Stimulated activated CD8-positive, alpha-beta memory T cell treated with anti-CD3 and anti-CD28 coated beads, Interleukin-12 subunit alpha, Interleukin-12 subunit beta, amount 100 ng/mL, for 4 hours (primary cell): ENCODE data around the gene CRABP1.

Experiments used
- DNase-seq: peaks from one replicate; pipeline ENCODE4 v3.0.0-alpha.2; 2020; ENCODE audit warnings: low read depth

Gene CRABP1

GRCh38 chr15:78347586-78348543 is 7.7 kb downstream of the CRABP1 start:
- no peak for DNase-seq

- no peak for DNase-seq
Measured at GRCh38 chr15:78350058-78350457, 9.9 kb downstream of the CRABP1 start.

GRCh38 chr15:78351539-78351938 is 11.4 kb downstream of the CRABP1 start:
- no peak for DNase-seq

GRCh38 chr15:78353093-78353492 is 12.9 kb downstream of the CRABP1 start:
- DNase-seq, result no peak

- DNase-seq, result no peak
Measured at GRCh38 chr15:78355177-78355576, 15.0 kb downstream of the CRABP1 start.

GRCh38 chr15:78358102-78358870 is 18.1 kb downstream of the CRABP1 start:
- no peak for DNase-seq

GRCh38 chr15:78359041-78359808 is 19.1 kb downstream of the CRABP1 start:
- DNase-seq, result no peak

GRCh38 chr15:78360367-78360801 is 20.2 kb downstream of the CRABP1 start:
- no peak for DNase-seq

- no peak for DNase-seq
Measured at GRCh38 chr15:78360958-78361718, 21.0 kb downstream of the CRABP1 start.

GRCh38 chr15:78361771-78362506 is 21.8 kb downstream of the CRABP1 start:
- no peak for DNase-seq

- no peak for DNase-seq
Measured at GRCh38 chr15:78362716-78363380, 22.7 kb downstream of the CRABP1 start.

- no peak for DNase-seq
Measured at GRCh38 chr15:78363381-78363734, 23.2 kb downstream of the CRABP1 start.

GRCh38 chr15:78364233-78364632 is 24.1 kb downstream of the CRABP1 start:
- no peak for DNase-seq

GRCh38 chr15:78365917-78366316 is 25.8 kb downstream of the CRABP1 start:
- DNase-seq, result no peak

GRCh38 chr15:78366342-78366741 is 26.2 kb downstream of the CRABP1 start:
- no peak for DNase-seq

GRCh38 chr15:78368651-78369050 is 28.5 kb downstream of the CRABP1 start:
- DNase-seq, result no peak

GRCh38 chr15:78369161-78369560 is 29.0 kb downstream of the CRABP1 start:
- DNase-seq, result no peak

GRCh38 chr15:78370013-78370412 is 29.9 kb downstream of the CRABP1 start:
- DNase-seq, result no peak

- no peak for DNase-seq
Measured at GRCh38 chr15:78372880-78373279, 32.7 kb downstream of the CRABP1 start.
